HG03064 (cell line): ENCODE data around the gene TMEM88.

ENCODE experiments used
- ATAC-seq: cut with Tn5 transposase; IDR thresholded peaks from one replicate; pipeline ENCODE4 v1.9.1; 2021; ENCODE audit warnings: low read depth; ENCODE audit not compliant: unreplicated experiment

Gene TMEM88

GRCh38 chr17:7832431-7832830, 22.4 kb upstream of the TMEM88 start:
- no peak for ATAC-seq

- ATAC-seq, result no peak
These were observed 21.7 kb upstream of the TMEM88 start for GRCh38 chr17:7833011-7833794.

- ATAC-seq, result peak; percentile 44
These were observed 20.9 kb upstream of the TMEM88 start, which contains the start of gene KDM6B for GRCh38 chr17:7833795-7834541. Gene KDM6B (plus strand): TSS chr17:7834217. CDS start chr17:7845555, 11,338 bp downstream.

- no peak for ATAC-seq
These were observed 20.3 kb upstream of the TMEM88 start for GRCh38 chr17:7834542-7834956.

GRCh38 chr17:7834957-7835813, 19.7 kb upstream of the TMEM88 start:
- no peak for ATAC-seq

- ATAC-seq, result no peak
These were observed 18.9 kb upstream of the TMEM88 start for GRCh38 chr17:7835814-7836595.

- ATAC-seq, result no peak
These were observed 18.1 kb upstream of the TMEM88 start for GRCh38 chr17:7836596-7837407.

GRCh38 chr17:7837408-7838088, 17.3 kb upstream of the TMEM88 start:
- no peak for ATAC-seq

- ATAC-seq, result no peak
These were observed 16.5 kb upstream of the TMEM88 start for GRCh38 chr17:7838090-7839075.

- ATAC-seq, result no peak
These were observed 15.5 kb upstream of the TMEM88 start for GRCh38 chr17:7839190-7839875.

- no peak for ATAC-seq
These were observed 15.0 kb upstream of the TMEM88 start for GRCh38 chr17:7839876-7840261.

GRCh38 chr17:7840441-7840840, 14.4 kb upstream of the TMEM88 start:
- no peak for ATAC-seq

- no peak for ATAC-seq
These were observed 14.0 kb upstream of the TMEM88 start for GRCh38 chr17:7840875-7841274.

- ATAC-seq, result no peak
These were observed 13.4 kb upstream of the TMEM88 start for GRCh38 chr17:7841396-7841914.

GRCh38 chr17:7841915-7842379, 12.9 kb upstream of the TMEM88 start:
- ATAC-seq, result no peak

GRCh38 chr17:7842380-7843256, 12.2 kb upstream of the TMEM88 start:
- ATAC-seq, result no peak
